HG03457 (cell line): ENCODE measurements around the gene FAM53B.

Source experiments
- ATAC-seq: cut with Tn5 transposase; IDR thresholded peaks from one replicate; pipeline ENCODE4 v1.9.1; 2021; ENCODE audit warnings: moderate number of reproducible peaks; ENCODE audit not compliant: unreplicated experiment

FAM53B gene

GRCh38 chr10:124680675-124681074 lies 63.5 kb downstream of the FAM53B start:
- ATAC-seq, result no peak

- no peak for ATAC-seq
Observed at GRCh38 chr10:124679401-124679800, 64.8 kb downstream of the FAM53B start.

DNA sequence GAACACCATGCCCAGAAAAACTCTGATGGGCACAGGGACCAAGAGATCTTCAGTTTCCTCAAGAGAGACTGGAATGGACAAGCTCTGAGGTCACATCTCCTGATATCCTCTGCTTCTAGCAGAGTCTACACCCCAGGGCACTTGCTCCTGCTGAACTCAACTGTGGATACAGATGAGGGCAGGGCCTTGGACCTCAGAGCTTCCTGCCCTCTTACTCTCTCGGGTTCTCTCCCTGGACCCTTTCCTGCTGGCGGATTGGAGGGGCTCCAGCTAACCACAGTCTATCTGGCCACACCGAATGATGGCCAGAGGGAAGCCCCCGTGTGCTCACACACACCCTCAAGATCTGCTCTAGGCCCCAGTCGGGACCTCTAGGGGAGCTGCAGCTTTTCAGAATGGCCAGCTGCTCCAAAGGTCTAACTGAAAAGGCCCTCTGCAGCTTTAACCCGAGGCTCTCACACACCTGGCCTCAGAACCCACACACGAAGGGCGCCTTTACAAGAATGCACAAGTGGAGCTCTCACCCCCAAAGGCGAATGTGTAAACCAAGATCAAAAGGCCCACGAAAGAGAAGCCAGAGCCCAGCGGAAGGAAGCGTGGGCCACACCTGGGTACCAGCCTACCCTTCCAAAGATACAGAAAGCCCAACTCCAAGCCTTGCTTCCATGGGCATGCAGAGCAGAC lies 65.5 kb downstream of the FAM53B start:
- no peak for ATAC-seq

DNA sequence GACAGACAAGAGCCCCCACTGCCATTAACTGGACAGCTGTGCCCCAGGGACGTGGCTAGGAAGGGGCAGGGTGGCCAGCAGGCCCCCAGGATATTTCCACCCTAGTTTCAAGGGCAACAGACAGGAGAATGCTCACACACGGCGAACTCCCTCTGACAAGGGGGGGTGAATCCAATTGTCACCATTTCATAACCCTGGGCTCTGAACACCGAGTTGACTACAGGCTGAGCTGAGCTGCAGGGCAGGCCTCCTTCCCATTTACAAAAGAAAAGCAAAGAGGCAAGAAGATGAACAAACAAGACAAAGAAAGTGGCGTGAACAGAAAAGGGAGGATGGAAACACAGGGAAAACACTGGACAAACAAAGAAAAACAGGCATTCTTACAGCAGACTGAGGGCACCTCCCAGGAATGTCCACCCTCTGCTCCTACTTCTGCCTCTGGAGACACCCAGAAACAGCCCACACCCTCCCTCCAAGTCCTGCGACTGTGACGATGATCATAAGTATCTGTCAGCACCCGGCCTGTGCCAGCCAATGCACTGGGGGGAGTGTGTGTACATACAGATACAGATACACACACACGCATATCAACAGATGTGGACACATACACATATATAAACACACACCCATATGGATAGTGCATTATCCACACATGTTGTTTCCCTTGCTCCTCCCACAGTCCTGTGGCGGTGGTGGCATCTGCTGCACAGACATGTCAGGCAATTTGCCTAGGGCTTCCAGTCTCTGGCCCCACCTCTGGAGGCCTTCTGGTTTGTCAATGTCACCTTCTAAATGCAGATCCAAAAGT lies 66.2 kb downstream of the FAM53B start:
- ATAC-seq, result no peak

DNA sequence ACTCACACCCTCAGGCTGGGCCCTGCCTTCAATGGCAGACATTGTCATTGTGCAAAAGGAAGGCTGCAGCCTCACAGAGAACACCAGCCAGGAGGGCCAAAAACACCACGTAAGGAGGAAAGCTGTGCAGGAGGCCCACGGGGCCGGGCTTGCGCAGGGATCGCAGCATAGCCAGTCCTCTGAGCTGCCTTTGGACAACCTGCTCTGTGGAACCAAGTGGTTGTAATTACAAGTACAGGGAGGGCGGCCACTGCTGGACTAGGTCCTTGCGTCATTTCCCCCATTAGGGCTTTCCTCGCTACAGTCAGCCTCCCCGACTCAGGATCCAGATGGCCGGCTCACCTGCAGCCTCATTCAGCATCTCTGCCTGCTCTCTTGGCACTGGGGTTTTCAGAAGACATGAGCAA lies 66.9 kb downstream of the FAM53B start:
- no peak for ATAC-seq

GRCh38 chr10:124676416-124677062 lies 67.6 kb downstream of the FAM53B start:
- no peak for ATAC-seq

GRCh38 chr10:124675824-124676223 lies 68.4 kb downstream of the FAM53B start:
- no peak for ATAC-seq

- ATAC-seq, result no peak
Observed at GRCh38 chr10:124675261-124675660, 68.9 kb downstream of the FAM53B start.

- ATAC-seq, result no peak
Observed at GRCh38 chr10:124674768-124675222, 69.4 kb downstream of the FAM53B start.

DNA sequence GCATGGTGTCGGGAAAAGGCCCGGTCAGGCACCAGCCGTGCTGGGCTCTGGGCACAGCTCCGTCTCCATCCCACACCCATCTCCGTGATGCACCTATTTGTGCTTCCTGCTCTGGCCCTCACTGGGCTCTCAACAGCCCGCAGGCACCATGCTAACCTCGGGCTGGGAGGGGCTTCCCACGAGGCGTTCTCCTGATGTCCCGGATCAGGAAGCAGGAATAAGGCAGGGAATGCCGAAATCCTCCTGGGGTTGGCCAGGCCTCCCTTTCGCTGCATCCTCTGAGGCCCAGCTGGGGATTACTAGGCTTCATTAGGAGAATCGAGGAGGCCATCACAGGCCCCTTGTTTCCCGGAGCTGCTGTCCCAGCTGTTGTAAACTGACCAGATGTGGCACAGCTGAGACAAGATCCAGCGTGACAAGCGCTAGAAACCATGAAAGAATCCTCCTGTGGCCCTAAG lies 72.0 kb downstream of the FAM53B start:
- no peak for ATAC-seq

- ATAC-seq, result no peak
Observed at GRCh38 chr10:124671486-124672075, 72.6 kb downstream of the FAM53B start.

GRCh38 chr10:124670849-124671248 lies 73.3 kb downstream of the FAM53B start:
- ATAC-seq, result no peak

DNA sequence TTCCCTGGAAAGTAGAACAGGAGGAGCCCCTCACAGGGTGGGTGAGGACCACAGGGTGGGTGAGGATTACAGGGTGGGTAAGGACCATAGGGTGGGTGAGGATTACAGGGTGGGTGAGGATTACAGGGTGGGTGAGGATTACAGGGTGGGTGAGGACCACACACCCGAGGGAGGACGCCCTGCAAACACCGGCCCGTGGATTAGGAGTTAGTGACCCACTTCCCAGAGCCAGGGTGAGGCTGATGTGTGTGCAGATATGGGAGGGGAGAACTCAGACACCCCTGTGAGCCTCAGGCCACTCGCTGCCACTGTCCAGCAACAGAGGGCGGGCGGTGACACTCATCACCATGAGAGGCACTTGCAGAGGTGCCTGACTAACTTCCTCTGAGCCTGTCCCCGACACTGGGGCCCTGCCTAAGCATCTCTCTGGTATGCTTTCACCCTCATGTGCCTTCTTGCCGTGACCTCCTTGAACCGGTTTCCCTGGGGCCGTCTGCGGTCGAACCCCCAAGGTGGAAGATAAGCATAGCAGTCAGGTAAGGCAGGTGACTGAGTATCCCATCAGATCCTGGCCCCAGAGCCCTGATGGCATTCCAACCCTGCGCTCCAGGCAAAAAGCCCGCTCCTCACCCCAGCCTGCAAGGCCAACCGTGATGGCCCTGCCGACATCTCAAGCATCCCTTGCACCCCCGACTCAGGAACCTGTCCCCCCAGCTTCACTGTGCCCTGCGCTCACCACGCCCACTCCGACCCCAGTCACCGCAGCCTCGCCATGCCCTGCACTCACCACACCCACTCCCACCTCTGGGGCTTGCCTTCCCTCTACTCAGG lies 74.1 kb downstream of the FAM53B start:
- no peak for ATAC-seq

GRCh38 chr10:124669141-124669823 lies 74.9 kb downstream of the FAM53B start:
- ATAC-seq, result no peak

DNA sequence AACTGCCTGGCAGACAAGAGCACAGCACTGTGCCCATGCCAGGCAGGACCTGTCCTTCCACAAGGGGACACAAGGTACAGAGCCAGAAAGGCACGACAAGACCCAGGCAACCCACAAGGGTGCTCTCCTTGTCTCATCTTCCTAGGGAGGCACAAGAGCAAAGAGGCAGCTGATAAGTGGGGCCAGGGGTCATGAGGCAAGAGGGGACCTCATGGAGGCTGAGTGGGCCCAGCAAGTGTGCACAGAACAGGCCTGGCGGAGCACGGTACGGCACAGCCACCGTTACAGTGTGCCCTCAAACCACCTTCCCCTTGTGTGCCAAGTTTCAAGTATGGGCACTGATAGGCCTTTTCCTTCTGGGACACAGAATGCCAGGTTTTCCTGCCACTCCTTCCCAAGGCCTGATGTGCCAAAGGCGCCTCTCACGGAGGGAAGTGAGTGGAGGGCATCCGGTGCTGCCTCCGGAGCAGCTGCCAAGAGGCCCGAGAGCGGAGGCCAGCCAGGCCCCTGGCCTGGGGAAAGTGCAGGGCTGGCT lies 75.6 kb downstream of the FAM53B start:
- ATAC-seq, result no peak

DNA sequence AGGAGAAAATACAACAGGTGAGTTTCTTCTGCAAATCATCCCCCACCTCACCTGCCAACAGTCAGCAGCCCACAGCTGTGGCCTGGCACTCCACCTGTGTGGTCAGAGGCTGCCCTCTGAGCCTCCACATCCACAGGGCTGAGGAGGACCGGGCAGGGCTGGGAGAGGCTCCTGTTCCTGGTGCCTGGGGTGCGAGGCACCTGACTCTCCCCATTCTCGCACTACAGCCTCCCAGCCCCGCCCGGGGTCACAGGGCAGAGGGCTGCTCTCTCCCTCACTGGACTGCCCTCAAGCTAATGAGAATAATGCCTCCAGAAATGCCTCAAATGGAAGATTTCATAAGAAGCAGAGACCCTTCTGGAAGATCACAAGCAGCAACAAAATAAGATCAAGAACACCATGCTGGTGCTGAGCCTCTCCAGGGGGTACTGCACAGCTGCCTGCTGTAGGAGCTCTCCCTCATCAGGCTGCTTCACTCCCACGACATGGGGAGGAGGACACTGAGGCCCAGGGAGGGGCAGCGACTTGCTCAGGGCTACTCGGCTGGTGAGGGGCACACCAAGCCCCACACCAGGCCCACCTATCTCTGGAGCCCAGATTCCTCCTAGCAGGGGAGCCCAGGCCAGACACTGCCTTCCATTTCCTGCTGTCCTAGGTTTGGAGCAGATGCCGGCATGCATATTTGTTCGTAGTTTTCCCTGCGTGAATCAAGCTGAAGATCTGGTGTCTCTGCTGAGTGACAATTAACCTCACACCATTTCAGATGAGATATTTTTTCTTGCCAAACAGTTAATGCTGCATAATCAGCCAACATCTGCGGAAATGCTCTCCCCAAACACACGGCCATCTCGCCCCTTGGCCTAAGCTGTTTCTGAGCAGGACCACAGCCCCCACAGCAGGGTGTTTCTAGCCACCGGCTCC lies 76.5 kb downstream of the FAM53B start:
- no peak for ATAC-seq

DNA sequence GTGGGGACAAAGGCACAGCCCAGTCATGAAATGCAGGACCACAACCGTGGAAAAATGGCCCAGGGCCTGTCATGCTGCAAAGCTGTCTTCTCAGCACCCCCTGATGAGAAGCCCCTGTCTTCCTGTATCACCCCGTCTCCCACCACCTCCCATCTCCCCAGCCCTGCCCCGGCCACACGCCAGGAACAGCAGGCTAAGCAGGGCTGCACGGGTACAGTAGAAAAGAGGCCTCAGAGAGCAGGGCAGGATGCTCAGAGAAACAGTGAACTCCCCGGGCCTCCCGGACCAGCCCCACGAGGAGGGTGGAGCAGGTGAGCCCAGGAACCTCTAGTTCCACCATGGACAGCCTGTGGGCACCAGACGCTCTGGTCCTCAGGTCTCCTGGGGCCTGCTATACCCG lies 77.7 kb downstream of the FAM53B start:
- ATAC-seq, result no peak

GRCh38 chr10:124665980-124666379 lies 78.2 kb downstream of the FAM53B start:
- ATAC-seq, result no peak

- no peak for ATAC-seq
Observed at GRCh38 chr10:124665558-124665957, 78.6 kb downstream of the FAM53B start.
